ENCODE results near the gene GPBP1L1.
"Not testable (repeated sequence)": the region's sequence is repeated elsewhere in the genome, so short reads cannot be mapped to it uniquely, and the experiment has no call there.

Gene GPBP1L1

DNA sequence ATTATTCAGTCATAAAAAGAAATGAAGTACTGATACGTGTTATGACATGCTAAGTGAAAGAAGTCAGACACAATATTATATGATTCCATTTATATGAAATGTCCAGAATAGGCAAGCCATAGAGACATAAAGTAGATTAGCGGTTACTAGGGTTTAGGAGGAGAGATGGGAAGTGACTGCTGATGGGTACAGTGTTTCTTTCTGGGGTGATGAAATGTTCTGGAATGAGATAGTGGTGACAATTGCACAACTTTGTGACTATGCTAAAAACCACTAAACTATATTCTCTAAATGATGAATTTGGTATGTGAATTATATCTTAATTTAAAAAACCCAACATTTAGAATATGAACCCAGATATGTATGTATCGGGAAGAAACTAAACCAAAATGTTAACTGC, 36.5 kb upstream of the GPBP1L1 start:
- no peaks in the 10 kb centered on the region for H3K27me3 ChIP-seq (replicated peaks)
- no peak overlapping the region for H3K27ac ChIP-seq
- no peak for DNase-seq
- in situ Hi-C loops (cut with HindIII; ENCODE audit: low pct_ligation_motif_present, low sequenced_read_pairs), result no loop called here
- no peak overlapping the region for H3K4me3 ChIP-seq (ENCODE audit: low read depth, low read length)
- TF ChIP-seq, protein P1, sequence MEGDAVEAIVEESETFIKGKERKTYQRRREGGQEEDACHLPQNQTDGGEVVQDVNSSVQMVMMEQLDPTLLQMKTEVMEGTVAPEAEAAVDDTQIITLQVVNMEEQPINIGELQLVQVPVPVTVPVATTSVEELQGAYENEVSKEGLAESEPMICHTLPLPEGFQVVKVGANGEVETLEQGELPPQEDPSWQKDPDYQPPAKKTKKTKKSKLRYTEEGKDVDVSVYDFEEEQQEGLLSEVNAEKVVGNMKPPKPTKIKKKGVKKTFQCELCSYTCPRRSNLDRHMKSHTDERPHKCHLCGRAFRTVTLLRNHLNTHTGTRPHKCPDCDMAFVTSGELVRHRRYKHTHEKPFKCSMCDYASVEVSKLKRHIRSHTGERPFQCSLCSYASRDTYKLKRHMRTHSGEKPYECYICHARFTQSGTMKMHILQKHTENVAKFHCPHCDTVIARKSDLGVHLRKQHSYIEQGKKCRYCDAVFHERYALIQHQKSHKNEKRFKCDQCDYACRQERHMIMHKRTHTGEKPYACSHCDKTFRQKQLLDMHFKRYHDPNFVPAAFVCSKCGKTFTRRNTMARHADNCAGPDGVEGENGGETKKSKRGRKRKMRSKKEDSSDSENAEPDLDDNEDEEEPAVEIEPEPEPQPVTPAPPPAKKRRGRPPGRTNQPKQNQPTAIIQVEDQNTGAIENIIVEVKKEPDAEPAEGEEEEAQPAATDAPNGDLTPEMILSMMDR (IDR thresholded peaks at IDR 0.05; ENCODE audit: low read depth, low read length, missing control alignments), result no peak
- H3K36me3 ChIP-seq (replicated peaks), result peaks cover 2% of the 10 kb centered on the region

DNA sequence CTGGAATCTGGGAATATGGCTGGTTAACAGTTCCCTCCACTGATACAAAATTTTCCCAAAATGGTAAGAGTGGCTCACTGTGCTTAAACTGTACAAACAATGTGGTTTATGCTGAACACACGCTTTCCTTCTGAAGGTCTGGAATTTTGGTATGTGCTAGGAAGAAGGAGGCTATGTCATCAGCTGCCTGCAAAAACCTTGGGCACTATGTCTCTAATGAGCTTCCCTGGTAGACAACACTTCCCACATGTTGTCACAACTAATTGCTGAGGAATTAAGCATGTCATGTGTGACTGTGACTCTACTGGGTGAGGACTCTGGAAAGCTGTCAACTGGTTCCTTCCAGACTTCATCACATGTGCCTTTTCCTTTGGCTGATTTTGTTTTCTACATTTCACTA, 34.9 kb upstream of the GPBP1L1 start:
- no peak overlapping the region for H3K4me3 ChIP-seq (ENCODE audit: low read depth, low read length)
- peak; percentile 37 for DNase-seq
- H3K27ac ChIP-seq, result peak overlapping the region; percentile 38
- H3K36me3 ChIP-seq (replicated peaks), result no peaks in the 10 kb centered on the region
- no peaks in the 10 kb centered on the region for H3K27me3 ChIP-seq (replicated peaks)
- TF ChIP-seq, protein P1 (IDR thresholded peaks at IDR 0.05; ENCODE audit: low read depth, low read length, missing control alignments), result no peak
- in situ Hi-C loops (cut with HindIII; ENCODE audit: low pct_ligation_motif_present, low sequenced_read_pairs), result no loop called here

DNA sequence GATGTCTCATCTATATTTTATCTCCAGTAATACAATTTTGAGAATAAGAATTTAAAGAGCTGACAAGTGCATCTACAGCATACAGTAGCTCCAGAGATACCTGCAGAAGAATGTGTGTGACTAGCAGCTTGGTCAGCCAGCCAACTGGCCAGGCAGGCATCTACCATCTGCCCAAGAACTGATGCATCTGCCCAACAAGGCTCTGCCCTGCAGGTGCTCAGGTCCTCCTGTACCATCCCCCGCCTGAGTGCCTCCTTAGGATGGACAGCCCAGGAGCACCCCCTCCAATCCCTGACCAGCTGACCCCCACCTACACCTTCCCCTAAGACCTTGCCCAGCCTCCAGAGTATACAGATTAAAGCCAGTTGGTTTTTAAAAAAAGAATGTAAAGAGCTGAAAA, 32.0 kb upstream of the GPBP1L1 start:
- no peak for DNase-seq
- Histone ChIP-seq H3K27ac (no peak overlapping the region), H3K4me3 (ENCODE audit: low read depth, low read length) (no peak overlapping the region), H3K36me3 (replicated peaks) (no peaks in the 10 kb centered on the region), H3K27me3 (replicated peaks) (no peaks in the 10 kb centered on the region)
- in situ Hi-C loops (cut with HindIII; ENCODE audit: low pct_ligation_motif_present, low sequenced_read_pairs), result no loop called here
- TF ChIP-seq, protein P1 (IDR thresholded peaks at IDR 0.05; ENCODE audit: low read depth, low read length, missing control alignments), result no peak

DNA sequence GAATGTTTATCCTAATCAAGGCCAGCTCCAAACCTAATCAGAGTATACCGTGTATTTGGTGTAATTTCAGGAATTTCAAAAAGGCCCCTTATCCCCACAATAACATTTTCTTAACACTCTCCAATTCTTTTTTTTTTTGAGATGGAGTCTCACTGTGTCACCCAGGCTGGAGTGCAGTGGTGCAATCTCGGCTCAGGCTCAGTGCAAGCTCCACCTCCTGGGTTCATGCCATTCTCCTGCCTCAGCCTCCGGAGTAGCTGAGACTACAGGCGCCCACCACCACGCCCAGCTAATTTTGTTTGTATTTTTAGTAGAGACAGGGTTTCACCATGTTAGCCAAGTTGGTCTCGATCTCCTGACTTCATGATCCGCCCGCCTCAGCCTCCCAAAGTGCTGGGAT, 31.1 kb upstream of the GPBP1L1 start:
- peak; percentile 77 for DNase-seq
- H3K27me3 ChIP-seq (replicated peaks); in situ Hi-C loops (cut with HindIII; ENCODE audit: low pct_ligation_motif_present, low sequenced_read_pairs); H3K4me3 ChIP-seq (ENCODE audit: low read depth, low read length); H3K36me3 ChIP-seq (replicated peaks): not testable (repeated sequence)
- peak overlapping the region; percentile 42 for H3K27ac ChIP-seq

DNA sequence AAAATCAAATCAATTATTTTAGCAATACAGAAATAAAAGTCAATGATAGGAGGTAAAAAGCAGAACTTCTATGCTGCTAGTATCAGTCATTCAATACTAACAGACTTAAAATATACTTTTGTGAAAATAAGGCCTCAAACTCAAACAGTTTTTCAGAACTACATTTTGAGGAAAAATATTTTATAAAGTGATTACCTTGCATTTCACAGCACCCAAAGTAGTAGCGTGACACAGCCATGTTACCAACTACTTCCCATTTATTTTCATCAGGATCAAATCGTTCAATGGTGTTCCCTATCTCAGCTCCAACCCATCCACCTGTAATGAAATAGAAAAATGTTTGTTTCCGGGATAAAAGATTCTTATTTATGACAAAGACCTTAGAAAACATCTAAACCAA, 30.4 kb upstream of the GPBP1L1 start:
- in situ Hi-C loops (cut with HindIII; ENCODE audit: low pct_ligation_motif_present, low sequenced_read_pairs), result no loop called here
- no peak overlapping the region for H3K27ac ChIP-seq
- no peak overlapping the region for H3K4me3 ChIP-seq (ENCODE audit: low read depth, low read length)
- H3K27me3 ChIP-seq (replicated peaks), result no peaks in the 10 kb centered on the region
- TF ChIP-seq, protein P1 (IDR thresholded peaks at IDR 0.05; ENCODE audit: low read depth, low read length, missing control alignments), result no peak
- no peaks in the 10 kb centered on the region for H3K36me3 ChIP-seq (replicated peaks)
- no peak for DNase-seq

DNA sequence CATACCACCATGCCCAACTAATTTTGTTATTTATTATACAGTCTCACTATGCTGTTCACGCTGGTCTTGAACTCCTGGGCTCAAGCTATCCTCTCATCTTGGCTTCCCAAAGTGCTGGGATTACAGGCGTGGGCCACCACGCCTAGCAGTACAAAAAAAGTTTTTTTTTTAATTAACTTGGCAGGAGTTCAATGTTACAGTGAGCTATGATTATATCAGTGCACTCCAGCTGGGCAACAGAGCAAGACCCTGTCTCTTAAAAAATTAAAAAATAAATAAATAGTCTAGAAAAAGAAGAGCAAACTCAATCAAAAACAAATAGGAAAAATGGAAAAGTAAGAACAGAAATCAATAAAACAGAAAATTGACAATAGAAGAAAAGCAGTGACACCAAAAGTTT, 27.4 kb upstream of the GPBP1L1 start:
- H3K27ac ChIP-seq, result no peak overlapping the region
- in situ Hi-C loops (cut with HindIII; ENCODE audit: low pct_ligation_motif_present, low sequenced_read_pairs), result no loop called here
- H3K27me3 ChIP-seq (replicated peaks), result no peaks in the 10 kb centered on the region
- no peaks in the 10 kb centered on the region for H3K36me3 ChIP-seq (replicated peaks)
- no peak for DNase-seq
- no peak overlapping the region for H3K4me3 ChIP-seq (ENCODE audit: low read depth, low read length)
- TF ChIP-seq, protein P1 (IDR thresholded peaks at IDR 0.05; ENCODE audit: low read depth, low read length, missing control alignments), result no peak

Data from brain microvascular endothelial cell (primary cell).